NCI-H345 treated with DMSO at 0.1 percent for 48 hours (cell line): ENCODE data around the gene TMOD3.
"Not testable (repeated sequence)": the region's sequence is repeated elsewhere in the genome, so short reads cannot be mapped to it uniquely, and the experiment has no call there.

ENCODE experiments used
- DNase-seq: peaks from one replicate; lab custom pipeline; 2025; ENCODE audit not compliant: unreplicated experiment; lab: John Stamatoyannopoulos, UW

TMOD3 gene

DNA sequence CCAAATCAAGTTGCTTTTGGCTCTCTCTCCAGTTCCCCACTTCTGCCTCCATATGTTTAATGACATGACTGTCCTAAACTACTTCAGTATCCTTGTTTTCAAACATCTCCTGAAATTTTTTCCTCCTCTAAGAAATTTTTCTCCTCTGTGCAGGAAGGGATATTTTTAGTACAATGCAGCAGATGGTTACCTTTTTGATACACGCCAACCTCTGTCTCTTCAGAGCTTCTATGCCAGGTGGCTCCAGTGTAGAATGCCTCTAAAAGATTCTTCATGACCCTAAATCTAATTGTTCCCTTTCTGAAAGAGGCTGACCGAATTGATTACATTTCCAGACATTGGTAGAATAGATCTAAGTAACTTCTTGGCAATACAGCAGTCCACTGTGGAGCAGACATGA is 33.7 kb downstream of the TMOD3 start:
- no peak for DNase-seq

DNA sequence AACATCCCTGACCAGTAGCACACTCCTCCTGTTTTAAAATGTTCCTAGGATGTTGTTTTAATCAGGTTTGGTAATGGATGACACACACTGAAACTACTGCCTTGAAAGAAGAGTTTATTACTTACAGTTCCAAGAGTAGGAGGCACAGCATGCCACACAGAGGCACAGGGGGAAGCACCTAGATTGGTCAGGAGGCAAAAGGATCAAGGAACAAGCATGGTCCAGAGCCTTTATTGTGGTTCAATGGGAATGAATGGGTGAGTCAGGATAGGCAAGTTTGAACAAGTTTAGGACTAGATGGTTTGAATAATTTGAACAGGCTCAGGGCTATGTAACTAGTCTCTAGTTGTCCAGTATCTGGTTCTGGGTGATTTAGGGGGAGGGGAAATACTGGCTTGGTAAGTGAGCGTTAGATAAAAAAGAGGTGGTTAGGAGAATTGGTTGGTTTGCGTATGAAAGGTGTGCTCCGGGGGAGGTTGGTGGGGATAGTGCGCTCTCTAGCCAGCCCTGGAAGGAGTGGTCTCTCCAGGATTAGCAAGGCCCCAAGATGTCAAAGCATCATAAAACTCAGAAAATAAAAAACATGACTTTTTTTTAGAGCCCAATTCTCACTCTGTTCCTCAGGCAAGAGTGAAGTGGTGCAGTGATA is 35.1 kb downstream of the TMOD3 start:
- DNase-seq, result no peak

DNA sequence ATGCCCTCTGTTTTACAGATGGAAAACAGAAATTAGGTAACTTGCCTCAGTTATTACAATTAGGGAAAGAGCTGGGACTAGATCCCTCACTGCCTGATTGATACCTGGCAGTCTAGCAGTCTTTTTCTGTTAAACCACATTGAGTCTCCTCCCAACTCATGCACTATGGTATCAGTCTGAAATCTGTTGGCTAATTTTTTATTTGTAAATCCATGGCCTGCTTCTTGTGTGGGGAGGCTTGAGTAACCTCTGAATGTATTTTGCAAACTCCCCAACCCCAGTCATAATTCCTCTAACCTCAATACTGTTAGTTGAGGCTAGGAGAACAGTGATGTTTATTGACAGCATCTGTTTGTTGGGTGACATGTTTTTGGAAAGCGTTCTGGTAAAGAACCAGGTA is 35.9 kb downstream of the TMOD3 start:
- DNase-seq, result no peak

DNA sequence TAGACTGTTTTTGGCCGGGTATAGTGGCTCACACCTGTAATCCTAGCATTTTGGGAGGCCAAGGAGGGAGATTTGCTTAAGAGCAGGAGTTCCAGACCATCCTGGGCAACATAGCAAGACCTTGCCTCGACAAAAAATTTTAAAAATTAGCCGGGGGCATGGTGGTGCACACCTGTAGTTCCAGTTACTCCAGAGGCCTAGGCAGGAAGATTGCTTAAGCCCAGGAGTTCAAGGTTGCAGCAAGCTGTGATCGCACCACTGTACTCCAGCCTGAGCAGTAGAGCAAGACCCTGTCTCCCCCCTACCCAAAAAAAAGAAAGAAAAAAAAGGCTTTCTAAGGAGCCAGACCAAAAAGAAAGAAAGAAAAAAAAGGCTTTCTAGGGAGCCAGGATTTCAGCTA is 36.7 kb downstream of the TMOD3 start:
- no peak for DNase-seq

GRCh38 chr15:51866751-51867150 is 37.3 kb downstream of the TMOD3 start:
- no peak for DNase-seq

- no peak for DNase-seq
These were observed 39.6 kb downstream of the TMOD3 start for GRCh38 chr15:51869060-51869421.

- DNase-seq, result no peak
These were observed 41.3 kb downstream of the TMOD3 start for GRCh38 chr15:51870774-51871173.

DNA sequence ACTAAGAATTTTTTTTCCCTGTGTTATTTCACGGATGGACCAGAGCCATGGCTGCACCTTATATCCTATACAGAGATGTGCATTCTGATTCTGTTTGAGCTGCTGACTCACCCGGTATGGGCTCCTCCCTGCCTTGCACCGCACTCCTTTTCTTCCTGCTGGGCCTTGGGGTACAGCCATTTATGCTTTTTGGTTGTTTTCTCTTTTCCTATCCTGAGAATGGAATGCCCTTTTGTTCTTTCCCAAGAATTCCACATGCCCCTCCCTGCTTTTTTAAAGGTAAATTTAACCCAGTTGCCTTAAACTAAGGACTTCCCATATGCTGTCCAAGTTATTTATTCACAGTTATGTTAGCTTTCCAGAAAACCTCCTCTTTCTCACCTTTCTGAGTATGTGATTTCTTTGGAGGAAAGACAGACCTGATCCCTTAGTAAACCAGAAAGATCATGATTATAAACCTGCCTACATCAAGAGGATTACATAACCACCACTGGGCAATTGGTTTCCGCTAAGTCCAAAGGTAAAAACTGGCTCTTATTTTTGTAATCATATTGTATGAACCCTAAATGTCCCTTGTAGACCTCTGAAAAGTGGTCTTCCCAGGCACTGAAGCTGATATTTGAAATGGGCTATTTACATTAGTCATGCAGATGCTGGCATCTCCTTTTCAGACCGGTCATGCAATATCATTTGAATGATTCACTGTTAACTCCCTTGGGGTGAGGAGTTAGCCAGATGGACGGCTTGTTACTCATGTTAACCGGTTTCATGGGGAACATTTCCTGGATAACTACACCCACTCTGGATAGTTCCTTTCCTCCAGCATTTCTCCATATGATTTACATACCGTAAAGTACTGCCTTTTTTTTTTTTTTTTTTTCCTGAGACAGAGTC is 45.5 kb downstream of the TMOD3 start:
- DNase-seq, result no peak

GRCh38 chr15:51876169-51876568 is 46.7 kb downstream of the TMOD3 start:
- no peak for DNase-seq

DNA sequence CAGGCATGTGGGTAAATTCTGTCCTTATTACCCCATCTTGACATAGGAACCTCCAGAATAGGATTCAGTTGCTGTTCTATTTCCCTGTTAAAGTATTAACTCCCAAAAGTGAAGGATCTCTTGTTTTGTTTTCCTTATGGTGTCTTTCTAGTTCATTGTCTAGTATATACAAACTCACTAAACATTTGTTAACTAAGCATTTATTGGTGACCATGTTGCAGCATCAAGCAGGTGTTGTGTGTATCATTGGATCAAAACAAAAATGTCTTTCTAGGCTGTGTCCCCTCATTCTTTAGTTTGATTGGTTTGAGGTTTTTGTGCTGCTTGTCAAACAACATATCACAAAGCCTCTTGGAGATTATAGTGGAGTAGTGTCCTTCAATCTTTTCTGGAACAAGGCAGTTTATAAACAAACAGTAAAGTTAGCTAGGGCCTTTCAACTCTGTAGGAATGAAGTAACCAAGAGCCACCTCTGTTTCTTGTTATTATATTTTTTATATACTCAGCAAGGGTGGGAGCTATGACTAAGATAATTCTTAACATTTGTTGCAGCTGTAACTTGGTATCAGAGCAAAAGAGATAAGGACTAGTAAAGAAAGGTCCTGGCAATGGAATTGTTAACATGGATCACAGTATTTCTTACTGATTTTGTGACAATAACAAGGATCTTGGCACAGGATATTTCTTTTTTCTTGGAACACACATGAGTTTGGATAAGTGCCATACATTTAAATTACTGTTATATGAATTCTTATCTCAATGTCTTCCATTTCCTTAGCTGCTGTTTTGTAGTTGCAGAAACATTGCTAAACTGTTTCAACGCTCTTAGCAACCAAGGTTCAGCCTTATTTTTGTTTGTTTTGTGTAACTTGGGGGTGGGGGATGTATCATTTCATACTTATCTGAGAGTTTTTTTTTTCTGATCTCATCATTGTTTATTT is 49.3 kb downstream of the TMOD3 start:
- DNase-seq, result no peak

DNA sequence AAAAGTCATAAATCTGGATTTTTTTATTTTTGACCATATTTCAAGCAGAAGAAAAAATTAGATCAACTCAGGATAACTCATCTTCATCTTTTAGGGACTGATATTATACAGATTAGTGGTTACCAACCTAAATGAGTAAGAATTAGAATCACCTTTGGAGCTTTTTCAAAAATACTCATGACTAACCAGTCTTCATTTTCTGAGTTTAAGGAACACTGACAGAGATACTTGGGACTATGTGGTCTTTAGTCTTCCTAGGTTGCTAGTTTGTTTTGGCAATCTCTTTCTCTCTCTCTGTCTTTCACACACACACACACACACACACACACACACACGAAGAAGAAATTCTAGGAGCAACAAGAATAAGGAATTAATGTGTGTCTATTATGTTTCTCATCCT is 50.1 kb downstream of the TMOD3 start:
- no peak for DNase-seq

- DNase-seq, result no peak
These were observed 53.9 kb downstream of the TMOD3 start for GRCh38 chr15:51883271-51883837.

GRCh38 chr15:51884041-51884440 is 54.6 kb downstream of the TMOD3 start:
- no peak for DNase-seq

GRCh38 chr15:51884517-51885236 is 55.2 kb downstream of the TMOD3 start:
- DNase-seq, result no peak

DNA sequence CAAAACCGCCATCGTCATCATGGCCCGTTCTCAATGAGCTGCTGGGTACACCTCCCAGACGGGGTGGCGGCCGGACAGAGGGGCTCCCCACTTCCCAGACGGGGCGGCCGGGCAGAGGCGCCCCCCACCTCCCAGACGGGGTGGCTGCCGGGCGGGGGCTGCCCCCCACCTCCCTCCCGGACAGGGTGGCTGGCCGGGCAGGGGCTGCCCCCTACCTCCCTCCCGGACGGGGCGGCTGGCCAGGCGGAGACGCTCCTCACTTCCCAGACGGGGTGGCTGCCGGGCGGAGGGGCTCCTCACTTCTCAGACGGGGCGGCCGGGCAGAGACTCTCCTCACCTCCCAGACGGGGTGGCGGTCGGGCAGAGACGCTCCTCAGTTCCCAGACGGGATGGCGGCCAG is 56.3 kb downstream of the TMOD3 start:
- DNase-seq, result not testable (repeated sequence)

DNA sequence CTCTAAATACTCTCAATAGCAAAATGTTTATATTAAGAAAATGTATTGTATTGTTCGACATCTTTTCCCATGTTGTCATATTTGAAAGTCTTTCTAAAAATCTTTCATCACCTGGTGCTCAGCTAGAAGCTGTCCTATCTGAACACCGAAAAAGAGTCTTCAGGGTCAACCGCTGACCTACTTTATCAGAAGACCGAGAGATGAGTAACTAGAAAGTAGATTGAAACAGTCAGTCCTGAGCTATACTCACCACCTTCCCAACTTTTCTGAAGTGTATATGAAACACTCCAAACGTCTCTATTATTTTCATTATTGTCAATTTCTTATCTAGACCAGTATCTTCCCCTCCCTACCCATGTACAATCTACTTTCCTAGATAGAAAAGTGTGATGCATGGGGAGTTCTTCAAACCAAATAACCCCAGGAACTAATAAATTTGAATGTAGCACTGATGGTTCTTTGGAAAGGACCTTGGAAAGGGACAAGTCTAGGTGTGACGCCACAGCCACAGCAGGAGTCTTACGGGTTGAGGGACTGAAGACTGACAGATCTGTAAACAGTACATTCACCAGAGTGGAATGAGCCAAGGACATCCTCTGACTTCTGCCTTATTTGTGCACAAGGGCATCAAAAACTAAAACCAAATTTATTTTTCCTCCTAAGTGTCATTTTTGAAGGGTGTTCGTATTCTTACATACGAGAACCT is 58.6 kb downstream of the TMOD3 start:
- DNase-seq, result no peak

- peak; percentile 1 for DNase-seq
These were observed 59.2 kb downstream of the TMOD3 start for GRCh38 chr15:51888593-51889195.

DNA sequence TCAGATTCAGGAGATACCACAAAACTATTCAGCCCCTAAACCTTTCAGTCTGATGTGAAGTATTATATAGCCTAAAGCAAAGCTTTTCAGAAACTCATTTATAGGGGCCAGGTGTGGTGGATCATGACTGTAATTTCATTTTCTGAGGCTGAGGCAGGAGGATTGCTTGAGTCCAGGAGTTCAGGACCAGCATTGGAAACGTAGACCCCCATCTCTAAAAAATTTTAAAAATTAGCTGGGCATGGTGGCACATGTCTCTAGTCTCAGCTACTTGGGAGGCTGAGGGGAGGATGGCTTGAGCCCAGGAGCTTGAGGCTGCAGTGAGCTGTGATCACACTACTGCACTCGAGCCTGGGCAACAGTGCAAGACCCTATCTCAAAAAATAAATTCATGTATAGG is 60.0 kb downstream of the TMOD3 start:
- no peak for DNase-seq

DNA sequence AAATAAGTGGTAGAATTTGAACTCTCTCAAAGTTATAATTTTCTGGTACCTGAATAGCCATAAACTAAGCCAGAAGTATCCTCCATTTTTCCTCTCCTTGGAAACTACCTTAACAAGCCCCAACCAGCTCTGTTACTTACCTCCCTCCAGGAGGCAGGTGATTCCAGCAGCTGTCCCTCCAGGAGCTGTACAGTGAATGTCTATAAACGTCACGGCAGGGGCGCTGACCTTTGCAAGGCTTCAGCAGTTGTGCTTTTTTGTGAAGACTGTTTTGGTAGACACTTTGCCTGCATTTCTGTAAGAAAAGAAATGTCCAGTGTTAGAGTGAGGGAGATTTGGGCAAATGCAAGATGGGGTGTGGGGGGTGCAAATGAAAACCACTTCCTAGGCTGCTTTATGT is 75.0 kb downstream of the TMOD3 start:
- no peak for DNase-seq

- DNase-seq, result no peak
These were observed 75.5 kb downstream of the TMOD3 start for GRCh38 chr15:51904931-51905330.
